Measurements from ENCODE around the gene ZNF181.

- no peak for TF ChIP-seq EZH2 (IDR thresholded peaks at IDR 0.05; ENCODE audit: borderline replicate concordance, low read depth, low read length, poor library complexity, severe bottlenecking)
- no peak for TF ChIP-seq CTCF (conservative IDR thresholded peaks at IDR 0.05; ENCODE audit: low read depth, low read length)
These were observed 60.3 kb downstream of the ZNF181 start for GRCh38 chr19:34794066-34794960.
